Measurements from ENCODE around the gene EPHA2.
"Not testable (repeated sequence)": the region's sequence is repeated elsewhere in the genome, so short reads cannot be mapped to it uniquely, and the experiment has no call there.

The EPHA2 gene

GRCh38 chr1:16117369-16117768 lies 38.5 kb downstream of the EPHA2 start:
- DNase-seq = no peak

DNA sequence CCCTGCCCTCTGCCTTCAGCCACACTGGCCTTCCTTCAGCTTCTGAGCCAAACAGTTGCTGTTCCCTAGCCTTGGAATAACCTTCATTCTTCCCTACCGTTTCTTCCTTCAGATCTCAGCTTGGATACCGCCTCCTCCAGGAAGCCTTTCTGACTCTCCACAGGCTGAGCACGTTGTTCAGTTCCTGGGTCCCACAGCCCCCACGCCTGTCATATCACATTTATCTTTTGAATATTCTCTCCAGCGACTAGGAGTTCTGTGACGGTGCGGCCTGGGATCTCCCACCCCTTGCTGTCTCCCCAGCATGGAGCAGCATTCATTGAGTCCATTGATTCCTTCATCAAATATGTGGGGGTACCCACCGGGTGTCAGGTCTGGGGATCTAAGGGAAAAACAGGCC lies 39.2 kb downstream of the EPHA2 start:
- no peak for DNase-seq

GRCh38 chr1:16116002-16116401 lies 39.9 kb downstream of the EPHA2 start:
- no peak for DNase-seq

GRCh38 chr1:16115468-16115983 lies 40.3 kb downstream of the EPHA2 start:
- DNase-seq = no peak

DNA sequence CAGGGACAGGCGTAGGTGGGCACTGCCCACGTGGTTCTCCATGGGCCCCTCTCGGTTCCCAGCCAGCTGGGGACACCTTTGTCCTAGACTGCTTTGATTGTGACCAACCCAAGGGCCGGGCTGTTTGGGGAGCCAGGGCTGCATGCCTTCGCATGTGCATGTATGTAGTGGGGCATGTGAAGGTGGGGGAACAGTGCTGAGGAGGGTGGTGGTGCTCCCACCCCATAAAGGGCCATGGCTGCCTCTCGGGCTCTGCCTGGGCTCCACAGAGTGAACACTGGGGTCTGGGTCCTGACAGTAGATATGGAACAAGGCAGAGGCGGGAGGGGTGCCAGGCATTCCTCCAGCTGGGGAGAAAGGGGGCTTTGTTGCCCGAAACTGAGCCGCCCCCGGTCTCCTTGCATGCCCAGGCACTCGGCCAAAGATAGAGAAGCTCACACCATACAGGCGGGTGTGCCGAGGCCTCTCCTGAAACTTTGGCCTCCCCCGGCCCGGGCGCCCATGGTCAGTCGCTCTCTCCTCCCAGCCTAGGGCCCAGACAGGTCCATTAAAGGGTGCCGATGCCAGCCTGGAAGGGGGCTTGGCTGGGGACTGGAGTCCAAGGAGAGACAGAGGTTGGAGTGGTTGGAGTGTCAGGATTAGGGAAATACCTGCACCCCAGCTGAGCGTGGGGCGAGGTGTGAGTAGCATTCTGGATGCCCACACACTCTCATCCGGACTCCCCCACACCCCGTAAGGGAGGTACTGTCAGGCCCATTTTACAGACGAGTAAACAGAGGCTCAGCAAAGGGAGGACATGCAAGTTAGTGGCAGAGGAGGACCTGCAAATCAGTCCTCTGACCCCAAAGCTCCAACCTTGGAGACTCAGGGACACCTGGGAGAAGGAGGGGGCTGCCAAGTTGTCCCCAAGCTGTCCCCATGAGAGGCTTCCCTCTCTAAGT lies 41.1 kb downstream of the EPHA2 start:
- no peak for DNase-seq

GRCh38 chr1:16112596-16113555 lies 43.0 kb downstream of the EPHA2 start:
- DNase-seq = no peak

DNA sequence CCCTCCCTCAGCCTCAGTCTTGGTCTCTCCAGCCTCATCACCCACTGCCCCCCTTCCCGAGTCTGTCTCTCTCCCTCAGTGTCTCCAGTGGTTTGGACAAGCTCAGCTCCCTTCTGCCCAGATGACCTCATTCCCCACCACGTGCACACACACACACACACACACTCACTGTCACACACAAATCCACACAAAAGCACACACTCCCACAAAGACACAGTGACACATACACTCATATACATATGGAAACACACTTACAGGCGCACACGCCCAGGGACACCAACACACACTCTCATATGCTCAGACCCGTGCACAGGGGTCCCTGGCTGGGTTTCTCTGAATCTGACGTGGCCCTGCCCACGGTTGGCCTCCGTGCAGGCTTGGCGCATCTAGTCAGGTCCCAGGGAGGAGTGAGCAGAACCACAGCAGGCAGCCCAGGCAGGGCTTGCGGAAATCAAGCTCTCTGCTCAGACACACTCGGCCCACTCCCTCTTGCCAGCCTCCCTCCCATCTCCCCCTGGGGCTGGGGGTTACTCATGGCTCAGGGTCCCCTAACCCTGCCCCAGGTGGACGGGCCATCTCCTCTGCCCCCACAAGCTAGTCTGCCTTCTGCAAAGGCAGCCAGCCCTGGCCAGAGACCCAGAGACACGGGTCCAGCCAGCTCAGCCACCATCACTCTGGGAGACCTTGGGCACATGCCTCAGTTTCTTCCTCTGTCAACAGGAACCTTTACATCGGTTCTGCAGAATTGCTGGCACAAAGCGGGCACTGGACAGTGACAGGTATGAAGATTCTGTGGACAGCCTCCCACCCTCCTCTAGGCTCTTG lies 43.9 kb downstream of the EPHA2 start:
- DNase-seq = no peak

DNA sequence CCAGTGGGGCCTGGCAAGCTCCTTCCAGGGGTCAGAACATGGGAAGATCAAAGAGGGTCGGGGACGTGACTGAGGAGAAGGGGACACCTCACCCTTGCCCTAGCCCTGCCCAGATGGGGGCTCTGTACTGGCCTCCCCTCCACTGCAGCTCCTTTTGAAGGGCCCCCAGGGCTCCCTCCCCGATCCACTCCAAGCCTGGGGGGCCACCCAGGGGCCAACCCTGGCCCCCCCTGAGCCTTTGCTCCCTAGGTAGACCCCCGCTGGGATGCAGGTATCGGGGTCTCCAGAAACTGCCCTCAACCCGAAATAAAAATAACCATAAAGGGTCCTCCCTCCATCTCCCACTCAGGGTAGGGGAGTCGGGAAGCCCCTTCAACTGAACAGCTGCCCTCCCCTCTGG lies 45.0 kb downstream of the EPHA2 start:
- no peak for DNase-seq

DNA sequence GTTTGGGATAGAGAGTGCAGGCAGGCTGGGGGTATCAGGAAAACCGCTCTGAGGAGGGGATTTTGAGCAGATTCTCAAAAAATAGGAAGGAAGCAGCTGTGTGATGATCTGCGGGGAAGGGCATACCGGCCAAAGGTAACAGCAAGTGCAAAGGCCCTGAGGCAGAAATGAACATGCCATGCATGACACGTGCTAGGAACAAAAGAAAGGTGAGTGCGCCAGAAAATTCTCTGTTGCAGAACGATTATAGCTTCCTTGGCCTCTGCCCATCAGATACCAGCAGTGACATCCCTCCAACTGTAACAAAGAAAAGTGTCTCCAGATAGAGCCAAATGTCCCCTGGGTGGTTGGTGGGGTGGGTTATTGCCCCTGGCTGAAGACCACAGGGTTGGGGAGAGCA lies 45.4 kb downstream of the EPHA2 start:
- DNase-seq = no peak

GRCh38 chr1:16109571-16109970 lies 46.3 kb downstream of the EPHA2 start:
- no peak for DNase-seq

DNA sequence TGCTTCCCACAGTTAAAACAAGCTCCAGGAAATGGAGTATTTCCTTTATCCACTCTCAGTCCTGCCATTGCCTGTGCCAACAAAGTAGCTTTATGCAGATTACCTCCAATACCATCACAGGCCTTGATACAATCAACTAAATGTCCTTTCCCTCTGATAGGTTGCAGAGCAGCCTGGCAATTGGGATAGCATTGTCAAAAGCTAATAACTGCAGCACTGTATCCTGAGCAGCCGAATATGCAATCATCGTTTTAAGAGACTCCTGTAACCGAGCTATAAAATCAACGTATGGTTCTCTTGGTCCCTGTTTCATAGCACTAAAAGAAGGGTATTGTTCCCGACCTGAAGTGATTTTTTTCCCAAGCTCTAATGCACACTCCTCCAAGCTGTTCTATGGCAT lies 48.8 kb downstream of the EPHA2 start:
- DNase-seq = not testable (repeated sequence)

GRCh38 chr1:16101623-16102022 lies 54.2 kb downstream of the EPHA2 start:
- DNase-seq = no peak

GRCh38 chr1:16099412-16099811 lies 56.5 kb downstream of the EPHA2 start:
- DNase-seq = no peak

GRCh38 chr1:16095447-16095846 lies 60.4 kb downstream of the EPHA2 start:
- DNase-seq = no peak

DNA sequence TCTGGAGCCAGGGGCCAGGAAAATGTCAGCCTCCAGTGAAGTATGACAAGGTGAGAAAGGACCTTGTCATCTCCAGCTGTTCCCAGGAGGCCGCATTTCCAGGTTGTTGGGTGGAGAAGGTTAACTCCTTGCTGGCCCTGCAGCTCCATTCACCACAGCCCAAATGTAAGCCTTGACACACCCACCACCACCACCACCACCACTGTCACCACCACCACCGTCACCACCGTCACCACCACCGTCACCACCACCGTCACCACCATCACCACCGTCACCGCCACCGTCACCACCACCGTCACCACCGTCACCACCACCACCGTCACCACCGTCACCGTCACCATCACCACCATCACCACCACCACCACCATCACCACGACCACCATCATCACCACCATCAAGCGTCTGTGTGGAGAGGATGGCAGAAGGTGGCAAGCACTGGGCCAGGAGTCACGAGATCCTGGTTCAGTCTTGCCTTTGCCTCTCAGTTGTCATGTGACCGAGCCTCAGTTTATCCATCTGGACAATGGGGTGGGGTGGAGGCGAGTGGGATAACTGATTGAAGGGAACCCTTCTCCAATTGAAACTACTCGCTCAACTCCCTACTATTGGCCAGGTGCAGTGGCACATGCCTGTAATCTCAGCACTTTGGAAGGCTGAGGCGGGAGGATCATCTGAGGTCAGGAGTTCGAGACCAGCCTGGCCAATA lies 61.3 kb downstream of the EPHA2 start:
- no peak for DNase-seq

- DNase-seq = no peak
Measured at GRCh38 chr1:16093611-16094010, 62.3 kb downstream of the EPHA2 start.

GRCh38 chr1:16092923-16093511 lies 62.9 kb downstream of the EPHA2 start:
- DNase-seq = no peak

- DNase-seq = no peak
Measured at GRCh38 chr1:16092097-16092922, 63.6 kb downstream of the EPHA2 start.

- DNase-seq = no peak
Measured at GRCh38 chr1:16091296-16091695, 64.6 kb downstream of the EPHA2 start.

- no peak for DNase-seq
Measured at GRCh38 chr1:16090076-16090826, 65.6 kb downstream of the EPHA2 start.

Data from NCI-H446 treated with DMSO at 0.1 percent for 48 hours (cell line).